GM21367 (cell line): ENCODE data around the gene ACOT7.

Source experiments
- ATAC-seq: cut with Tn5 transposase; IDR thresholded peaks from one replicate; pipeline ENCODE4 v1.9.1; 2021; ENCODE audit not compliant: unreplicated experiment

The ACOT7 gene

DNA sequence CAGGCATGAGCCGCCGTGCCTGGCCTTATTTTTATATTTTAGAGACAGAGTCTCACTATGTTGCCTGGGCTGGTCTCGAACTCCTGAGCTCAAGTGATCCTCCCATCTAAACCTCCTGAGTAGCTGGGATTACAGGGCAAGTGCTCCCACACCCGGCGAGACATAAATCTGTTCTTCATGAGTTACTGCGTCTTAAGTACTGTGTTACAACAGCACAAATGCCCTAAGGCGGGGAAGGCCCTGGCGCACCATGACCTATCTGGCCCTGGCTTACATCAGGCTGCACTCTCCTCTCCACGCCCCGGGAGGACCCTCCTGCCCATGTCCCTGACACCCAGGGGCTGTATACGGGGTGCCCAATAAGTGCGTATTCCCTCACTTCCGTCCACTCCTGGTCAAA, 136.9 kb downstream of the ACOT7 start:
- no peak for ATAC-seq

DNA sequence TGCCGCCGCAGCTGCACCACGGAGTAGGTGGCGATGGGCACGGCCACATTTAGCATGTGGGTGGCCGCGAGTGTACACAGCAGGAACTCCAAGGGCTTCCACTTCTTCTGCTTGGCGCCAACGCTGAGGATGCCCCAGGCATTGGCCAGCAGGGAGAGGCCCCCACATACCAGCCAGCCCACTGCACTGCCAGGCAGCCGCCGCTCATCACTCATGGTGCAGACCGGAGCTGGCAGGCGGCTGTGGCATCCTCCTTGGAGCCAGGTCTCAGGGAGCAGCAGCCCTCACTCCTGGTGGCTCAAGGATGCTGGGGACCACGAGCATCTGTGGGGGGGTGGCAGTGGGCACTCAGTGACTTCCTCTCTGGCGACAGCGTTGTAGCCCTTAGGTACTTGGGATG, 138.9 kb downstream of the ACOT7 start:
- ATAC-seq: no peak

DNA sequence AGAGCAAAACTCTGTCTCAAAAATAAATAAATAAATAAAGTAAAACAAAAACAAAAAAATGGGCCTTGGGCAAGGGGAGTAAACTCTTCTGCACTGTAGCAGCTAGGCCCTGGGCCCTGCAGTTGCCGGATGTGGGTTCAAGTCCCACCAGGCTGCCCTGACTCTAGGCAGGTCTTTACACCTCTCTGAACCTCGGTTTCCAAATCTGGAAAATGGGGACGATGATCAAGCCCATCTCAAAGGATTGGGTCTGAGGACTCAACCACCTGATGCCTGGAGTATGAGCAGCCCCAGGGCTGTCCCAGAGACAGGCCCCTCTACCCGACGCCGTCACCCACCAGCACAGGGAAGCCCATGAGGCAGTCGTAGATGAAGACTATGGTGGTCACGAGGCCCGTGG, 140.2 kb downstream of the ACOT7 start:
- ATAC-seq: no peak

DNA sequence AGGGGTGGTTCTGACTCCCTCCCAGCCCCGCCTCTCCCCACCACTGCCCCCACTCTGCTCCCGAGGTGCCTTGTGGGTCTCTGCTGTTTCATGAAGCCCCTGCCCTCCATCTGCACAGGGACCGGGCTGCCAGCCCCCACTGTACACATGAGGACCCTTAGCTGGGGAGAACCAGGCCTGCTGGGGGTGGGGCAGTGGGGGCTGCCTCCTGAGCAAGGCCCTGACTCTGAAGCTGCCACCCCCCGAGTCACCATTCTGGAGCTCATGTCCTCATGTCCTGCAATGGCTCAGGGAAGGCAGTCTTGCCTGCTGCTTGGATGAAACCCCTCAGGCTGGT, 141.2 kb downstream of the ACOT7 start:
- no peak for ATAC-seq

DNA sequence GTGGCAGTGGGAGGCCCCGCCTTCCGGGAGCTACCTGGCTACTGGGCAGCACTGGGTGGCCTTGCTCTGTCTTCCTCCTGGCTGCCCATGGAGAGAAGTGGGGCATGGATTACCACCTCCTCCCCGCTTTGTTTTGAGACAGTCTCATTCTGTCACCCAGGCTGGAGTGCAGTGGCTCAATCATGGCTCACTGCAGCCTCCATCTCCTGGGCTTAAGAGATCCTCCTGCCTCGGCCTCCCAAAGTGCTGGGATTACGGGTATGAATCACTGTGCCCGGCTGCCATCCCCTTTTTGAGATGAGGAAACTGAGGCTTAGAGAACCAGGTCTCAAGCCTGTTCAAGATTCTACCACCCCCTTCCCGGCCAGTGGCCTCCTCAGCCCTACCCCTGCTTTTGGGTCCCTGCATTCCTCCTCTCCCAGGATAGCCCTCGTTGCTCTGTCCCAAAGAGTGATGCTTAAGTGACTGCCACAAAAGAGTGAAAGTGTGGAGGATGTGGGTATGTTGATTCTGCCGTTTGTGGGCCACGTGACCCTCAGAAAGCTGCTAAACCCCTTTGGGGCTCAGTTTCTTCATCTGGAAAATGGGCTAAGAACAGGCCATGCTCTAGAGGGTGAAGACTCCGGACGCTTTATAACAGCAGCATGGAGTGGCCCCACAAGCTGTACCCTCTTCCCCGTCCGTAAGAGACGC, 141.7 kb downstream of the ACOT7 start:
- ATAC-seq: no peak

DNA sequence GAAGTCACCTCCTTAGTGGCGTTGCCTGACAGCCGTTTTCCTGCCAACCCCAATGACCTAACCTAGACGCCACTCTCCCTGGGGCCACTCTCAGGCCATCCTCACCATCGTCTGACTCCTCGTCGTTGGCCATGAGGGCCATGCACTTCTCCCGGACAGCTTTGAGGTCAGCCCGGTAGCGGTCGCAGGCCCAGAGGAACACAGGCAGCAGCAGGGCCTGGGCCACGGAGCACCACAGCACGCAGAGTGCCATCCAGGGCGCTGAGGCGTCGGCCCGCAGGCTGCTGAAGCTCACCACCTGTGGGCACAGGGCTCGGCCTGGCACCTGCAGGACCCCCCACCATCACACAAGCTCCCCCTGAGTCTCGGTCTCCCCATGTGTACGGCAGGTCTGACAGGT, 142.3 kb downstream of the ACOT7 start:
- ATAC-seq: no peak

DNA sequence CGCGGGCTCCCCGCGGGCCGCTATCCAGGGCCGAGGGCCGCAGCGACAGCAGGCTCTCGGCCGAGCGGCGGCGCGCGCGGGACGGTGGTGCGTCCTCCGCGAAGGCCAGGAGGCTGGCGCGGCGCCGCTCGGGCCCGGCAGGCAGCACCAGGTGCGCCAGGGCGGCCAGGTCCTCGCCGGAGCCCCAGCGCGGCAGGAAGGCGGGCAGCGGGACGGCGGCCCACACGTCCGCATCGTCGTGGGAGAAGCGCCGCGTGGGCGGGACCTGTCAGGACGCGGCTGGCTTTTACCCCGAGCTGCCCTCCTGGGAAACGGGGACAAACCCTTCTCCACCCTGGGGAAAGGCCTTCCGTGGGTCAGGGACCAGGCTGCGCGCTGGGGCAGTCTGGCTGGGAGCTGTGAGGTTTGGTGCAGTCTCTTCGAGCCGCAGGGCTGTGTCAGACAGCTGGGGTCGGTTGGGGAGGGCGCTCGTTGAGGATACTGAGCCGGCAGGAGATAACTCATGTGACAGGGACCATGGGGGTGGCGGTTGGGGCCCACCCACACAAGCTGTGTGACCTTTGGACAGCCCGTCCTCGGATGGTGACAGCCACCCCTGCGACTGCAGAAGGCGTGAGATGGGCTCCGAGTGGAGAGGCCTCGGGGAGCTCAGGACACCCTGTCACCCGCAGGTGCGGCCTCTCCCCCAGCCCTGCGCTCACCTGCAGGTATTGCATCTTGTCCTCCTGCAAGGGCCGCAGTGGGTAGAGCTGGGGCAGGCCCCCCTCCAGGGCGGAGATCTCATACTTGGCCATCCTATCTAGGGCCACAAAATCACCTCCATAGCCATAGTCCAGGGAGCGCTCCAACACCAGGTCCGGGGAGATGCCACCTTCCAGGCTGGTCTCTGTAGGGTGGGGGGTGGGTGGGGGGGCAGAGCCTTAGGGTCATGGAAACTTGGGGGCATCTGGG, 143.6 kb downstream of the ACOT7 start:
- ATAC-seq: no peak

DNA sequence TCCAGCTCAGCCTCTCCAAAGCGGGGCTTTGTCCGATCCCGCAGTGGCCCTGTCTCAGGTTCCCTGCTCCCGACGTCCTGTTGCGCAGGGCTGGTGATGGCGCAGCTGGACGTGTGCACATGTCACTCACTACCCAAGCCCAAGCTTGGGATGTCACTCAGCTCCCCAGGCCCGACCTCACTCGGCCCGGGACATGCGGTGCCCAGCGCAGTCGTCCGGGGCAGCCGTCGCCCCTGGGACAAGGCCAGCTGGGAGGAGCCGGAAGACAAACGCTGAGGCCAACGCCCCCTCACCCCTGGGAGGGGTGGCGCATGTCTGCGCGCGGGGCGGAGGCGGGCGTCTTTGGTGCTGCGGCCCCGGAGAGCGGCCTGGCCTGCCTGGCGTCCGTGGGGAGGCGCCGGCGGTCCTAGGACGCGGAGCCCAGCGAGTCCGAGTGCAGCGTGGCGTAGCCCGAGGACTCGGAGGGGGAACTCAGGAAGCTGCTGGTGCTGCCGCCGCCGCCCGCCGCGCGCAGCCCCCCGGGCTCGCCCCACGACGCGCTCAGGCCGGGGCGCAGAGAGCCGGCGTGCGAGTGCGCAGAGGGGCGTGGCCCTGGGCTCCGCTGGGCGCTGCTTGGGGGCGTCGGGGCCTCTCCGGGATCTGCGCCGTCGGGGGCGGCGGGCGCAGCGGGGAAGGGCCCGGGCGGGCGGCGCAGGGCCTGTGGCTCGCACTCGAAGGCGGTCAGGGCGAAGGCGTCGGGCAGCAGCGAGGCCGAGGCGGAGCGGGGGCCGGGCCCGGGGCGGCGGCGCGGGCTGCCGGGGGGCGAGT, 144.4 kb downstream of the ACOT7 start:
- ATAC-seq: no peak

DNA sequence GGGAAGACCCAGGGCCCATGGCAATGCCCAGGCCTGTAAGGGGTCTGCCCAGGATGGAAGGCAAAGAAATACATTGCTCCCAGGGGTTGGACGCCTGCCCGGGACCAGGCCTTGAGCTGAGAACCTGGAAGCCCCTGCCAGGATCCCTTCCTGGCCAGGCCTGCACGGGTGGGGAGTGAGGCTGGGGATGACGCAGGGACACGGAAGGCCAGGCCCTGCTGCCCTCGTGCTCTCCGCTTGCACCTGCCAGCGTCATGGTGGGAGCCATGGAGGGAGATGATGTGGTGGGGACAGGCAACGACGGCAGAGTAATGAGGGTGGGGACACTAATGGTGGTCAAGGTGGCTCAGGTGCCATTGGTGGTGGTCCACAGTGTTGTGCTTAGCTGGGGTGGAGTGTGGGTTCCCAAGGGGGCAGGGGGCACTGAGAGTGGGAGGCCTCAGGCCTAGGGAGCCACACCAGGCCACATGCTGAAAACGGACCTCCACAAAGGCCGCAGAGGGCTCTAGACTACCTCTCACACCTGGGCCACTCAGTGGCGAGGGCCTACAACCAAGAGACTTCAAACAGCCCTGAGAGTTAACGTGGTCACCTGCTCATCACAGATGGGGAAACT, 145.3 kb downstream of the ACOT7 start:
- ATAC-seq: no peak

DNA sequence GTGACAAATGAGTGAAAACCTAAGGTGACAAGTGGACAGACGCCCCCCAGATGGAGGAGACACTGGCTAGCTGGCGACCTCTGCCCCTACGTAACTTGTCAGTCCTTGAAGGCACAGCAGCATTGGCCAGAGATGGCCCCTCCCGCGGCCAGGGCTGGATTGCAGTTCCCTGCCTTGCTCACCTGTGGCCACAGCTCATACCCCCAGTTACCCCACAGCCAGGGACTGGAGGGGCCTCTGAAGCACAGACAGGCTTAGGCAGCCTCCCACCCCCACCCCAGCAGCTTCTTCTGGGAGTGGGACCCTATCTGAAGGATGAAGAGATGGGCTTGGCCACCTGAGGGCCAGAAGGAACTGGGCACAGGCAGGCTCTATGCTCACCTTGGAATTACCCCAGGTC, 145.9 kb downstream of the ACOT7 start:
- ATAC-seq: no peak

DNA sequence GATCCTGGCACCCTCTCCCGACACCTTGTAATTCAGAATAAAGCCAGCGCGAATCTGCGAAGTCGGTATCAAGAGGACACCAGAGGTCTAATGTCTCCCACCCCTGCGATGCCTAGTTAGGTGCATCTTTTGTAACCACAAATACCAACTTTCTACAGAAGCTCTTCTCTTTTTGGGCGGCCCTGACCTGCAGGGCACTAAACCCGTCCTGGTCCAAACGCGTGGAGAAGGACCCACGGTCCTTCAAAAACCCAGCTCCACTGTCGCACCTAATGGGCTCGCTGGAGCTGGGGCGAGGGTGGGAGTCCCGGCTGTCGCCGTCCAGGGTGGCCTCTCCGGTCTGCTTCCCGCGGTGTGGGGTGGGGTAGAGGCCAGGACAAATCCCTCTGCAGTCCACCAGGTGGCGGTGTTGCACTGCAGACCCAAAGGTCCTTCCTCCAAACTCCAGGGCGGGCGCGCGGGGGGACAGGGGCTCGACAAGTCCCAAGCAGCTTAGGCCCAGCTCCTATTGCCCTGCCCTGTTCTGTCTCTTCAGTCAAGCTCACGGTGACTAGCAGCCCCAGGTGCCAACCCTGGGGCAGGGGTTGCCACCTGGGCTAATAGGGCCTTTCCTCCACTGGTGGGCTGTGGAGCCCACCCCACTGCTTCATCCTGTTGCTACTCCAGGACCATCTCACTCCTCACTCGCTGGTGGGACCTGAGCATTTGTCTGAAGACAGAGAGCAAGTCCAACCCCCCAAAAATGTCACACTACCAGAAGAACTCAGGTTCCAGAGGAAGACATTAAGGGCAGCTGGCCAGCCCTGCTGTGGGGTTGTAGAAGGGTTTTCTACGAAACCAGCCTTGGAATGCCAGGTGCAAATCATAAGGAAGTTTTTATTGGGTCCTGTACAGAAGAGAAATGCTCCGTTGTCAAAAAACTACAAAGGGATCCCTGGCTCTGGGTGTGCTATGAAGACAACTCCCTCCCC, 146.8 kb downstream of the ACOT7 start:
- ATAC-seq: no peak

DNA sequence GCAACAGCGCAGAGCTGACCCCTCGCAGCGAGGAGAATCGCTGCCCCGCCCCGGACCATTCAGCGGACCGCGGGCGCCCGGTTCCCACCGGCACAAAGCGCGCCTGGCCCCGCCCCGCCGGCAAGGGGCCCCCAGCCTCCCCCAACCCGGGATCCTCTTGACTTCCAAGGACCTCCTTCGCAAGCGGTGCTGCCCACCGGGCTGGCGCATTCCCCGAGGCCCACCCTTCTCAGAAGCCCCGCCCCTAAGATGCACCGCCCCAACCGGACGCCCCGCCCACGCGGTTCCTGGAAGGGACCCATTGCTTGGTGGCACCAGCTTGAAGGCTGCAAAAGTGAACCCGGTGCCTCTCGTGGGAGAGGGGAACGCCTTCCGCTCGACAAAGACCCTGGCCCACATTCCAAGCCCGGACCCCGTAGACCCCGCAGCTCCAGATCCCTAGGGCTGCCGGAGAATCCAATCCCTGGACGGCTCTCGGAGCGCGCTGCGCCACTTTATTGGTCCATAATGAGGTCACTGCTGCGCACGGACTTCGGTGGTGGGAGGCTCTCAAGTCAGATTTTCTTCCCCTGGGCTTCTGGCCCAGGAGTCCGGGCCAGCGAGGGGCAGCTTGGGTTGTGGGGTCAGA, 147.6 kb downstream of the ACOT7 start:
- ATAC-seq: no peak

DNA sequence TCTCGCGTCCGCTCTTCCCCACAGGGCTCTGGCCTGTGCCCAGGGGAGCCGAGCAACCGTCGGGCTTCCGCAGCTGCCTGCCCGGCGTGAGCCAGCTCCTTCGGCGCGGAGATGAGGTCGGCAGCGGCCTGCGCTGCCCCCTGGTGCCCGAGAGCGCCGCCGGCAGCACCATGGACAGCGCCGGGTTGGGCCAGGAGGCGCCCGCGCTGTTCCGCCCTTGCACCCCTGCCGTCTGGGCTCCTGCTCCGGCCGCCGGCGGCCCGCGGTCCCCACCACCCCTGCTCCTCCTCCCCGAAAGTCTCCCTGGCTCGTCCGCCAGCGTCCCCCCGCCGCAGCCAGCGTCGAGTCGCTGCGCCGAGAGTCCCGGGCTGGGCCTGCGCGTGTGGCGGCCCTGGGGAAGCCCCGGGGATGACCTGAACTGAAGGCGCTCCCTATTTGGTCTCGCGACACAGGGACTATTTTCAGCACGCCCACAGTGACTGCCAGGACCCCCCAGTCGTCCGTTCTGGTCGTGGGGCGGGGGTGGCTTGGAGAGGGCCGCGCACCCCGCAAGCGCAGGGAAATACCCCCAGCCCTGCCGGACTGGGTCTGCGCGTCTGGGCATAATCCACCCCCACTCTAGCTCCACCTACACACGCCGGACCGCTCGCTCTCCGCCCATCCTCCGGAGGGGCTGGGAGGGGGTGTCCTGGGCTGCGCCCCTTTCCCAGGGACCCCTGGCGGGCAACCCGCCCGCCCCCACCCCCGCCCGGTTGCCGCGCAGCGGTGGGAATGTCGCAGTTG, 148.3 kb downstream of the ACOT7 start:
- ATAC-seq: peak; percentile 45

DNA sequence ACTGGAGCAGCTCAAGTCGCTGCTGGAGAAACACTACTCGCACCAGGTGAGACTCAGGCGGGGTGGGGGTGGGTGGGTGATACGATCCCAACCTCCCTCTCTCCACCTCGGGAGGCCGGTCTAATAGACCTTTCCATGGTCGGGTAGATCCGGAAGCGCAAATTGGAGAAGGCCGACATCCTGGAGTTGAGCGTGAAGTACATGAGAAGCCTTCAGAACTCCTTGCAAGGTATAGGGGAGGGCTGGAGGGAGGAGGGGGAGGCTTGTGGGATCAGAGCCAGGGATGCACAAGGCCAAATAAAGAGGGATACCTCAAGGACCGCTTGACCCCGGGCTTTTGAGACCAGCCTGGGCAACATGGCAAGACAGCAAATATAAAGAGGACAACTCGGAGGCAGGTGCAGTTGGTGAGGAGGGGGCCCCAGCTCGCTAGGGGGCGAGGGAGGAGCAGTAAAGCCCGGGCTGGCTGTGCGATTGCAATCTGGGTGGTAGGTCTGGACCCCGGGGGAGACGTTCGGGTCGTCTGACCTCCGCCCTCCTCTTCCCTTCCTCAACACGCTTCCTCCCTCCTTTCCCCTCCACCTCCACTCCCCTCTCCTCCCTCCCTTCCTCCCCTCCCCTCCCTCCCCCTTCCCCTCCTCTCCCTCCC, 149.0 kb downstream of the ACOT7 start:
- no peak for ATAC-seq

DNA sequence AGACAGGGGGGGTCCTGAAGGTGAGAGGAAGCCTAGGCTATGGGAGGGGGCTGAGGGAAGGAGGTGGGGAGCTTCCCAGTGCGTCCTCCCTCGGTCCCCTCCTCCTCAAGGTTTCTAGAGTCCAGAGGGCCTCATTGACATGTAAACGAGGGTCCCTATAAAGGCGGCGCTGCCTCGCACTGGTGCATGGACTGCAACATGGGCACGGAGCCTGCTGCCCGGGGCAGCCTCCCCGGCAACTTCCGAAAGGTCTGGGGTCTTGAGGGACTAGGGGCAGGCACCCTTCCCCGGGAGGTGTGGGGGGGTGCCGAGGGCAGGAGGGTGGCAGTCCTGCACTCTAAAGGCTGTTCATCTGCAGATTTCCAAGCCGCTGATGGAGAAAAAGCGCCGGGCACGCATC, 149.6 kb downstream of the ACOT7 start, which contains the start of gene HES3:
Gene HES3 (plus strand): TSS at position 187 of the 400 bp plus-strand sequence. CDS start 187 bp downstream, at position 374.
- no peak for ATAC-seq

DNA sequence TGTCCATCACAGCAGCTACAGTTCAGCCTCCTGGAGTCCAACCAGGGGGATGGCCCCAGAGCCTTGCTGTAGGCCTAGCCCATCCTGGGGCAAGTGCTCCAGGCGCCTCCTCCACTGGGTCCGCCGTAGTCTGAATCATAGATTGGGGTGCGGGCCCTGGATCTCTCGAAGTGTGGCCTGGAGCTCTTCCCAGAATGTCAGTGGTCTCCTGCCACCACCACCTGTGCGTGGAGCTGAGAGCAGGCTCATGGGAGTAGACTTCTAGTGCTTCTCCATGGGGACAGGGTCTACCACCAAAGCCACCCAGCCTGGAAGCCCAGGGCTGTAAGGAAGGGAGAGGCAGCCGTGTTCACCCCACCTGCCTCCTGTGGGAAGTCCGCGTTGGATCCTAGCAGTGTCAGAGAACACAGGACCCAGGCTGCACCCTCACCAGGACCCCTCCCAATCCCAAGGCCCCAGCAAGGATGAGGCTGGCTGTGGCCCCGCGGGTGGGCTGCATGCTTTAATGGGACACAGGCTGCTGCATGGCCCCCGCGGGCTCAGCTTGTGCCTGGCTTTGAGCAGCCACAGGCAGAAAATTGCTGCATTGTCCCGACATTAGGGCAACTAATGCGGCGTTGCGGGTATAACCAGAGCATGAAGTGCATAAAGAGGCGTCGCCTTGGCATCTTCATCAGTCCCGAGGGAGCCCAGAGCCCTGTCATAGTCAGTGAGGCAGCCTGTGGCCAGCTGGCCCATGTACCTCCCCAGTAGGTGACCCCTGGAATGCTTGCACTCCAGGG, 150.3 kb downstream of the ACOT7 start:
- ATAC-seq: no peak
